Occipital lobe (tissue), 2 donors: ENCODE results near the gene MTREX. TPM values are rescaled to one million over a fixed set of nuclear protein-coding genes. Genes with fewer than 3 reads are reported as not detected.

Experiments
- DNase-seq: peaks from one replicate; lab custom pipeline; 2025; lab: John Stamatoyannopoulos, UW
- total RNA-seq: library from RNA; depleted of rRNA; stranded (reverse); fragments of >200 nt; gene quantifications from one replicate; pipeline ENCODE4 v1.2.3, GENCODE V29; 2014

Gene MTREX
- total RNA-seq, 1 donor from 2014 or later: 118 TPM

GRCh38 chr5:55427157-55427556, 119.4 kb downstream of the MTREX start:
- no peak for DNase-seq

GRCh38 chr5:55429221-55429612, 121.4 kb downstream of the MTREX start:
- no peak for DNase-seq

GRCh38 chr5:55429613-55430253, 121.9 kb downstream of the MTREX start:
- no peak for DNase-seq

- no peak for DNase-seq
Measured at GRCh38 chr5:55432549-55432948, 124.8 kb downstream of the MTREX start.

GRCh38 chr5:55437452-55437851, 129.7 kb downstream of the MTREX start:
- DNase-seq: no peak

- DNase-seq: no peak
Measured at GRCh38 chr5:55437859-55438206, 130.0 kb downstream of the MTREX start.

GRCh38 chr5:55438998-55439397, 131.2 kb downstream of the MTREX start:
- DNase-seq: peak; percentile 21

- DNase-seq: no peak
Measured at GRCh38 chr5:55440188-55440646, 132.4 kb downstream of the MTREX start.

GRCh38 chr5:55441107-55441771, 133.4 kb downstream of the MTREX start:
- no peak for DNase-seq

- no peak for DNase-seq
Measured at GRCh38 chr5:55441954-55442353, 134.2 kb downstream of the MTREX start.

GRCh38 chr5:55445791-55446190, 138.0 kb downstream of the MTREX start:
- no peak for DNase-seq

GRCh38 chr5:55446640-55447351, 139.0 kb downstream of the MTREX start:
- no peak for DNase-seq

- no peak for DNase-seq
Measured at GRCh38 chr5:55450050-55450765, 142.4 kb downstream of the MTREX start.

- DNase-seq: no peak
Measured at GRCh38 chr5:55451976-55452375, 144.2 kb downstream of the MTREX start.

GRCh38 chr5:55453211-55453610, 145.4 kb downstream of the MTREX start:
- DNase-seq: no peak

GRCh38 chr5:55454282-55454681, 146.5 kb downstream of the MTREX start:
- no peak for DNase-seq

GRCh38 chr5:55456216-55456895, 148.6 kb downstream of the MTREX start:
- no peak for DNase-seq

GRCh38 chr5:55459572-55459971, 151.8 kb downstream of the MTREX start:
- DNase-seq: no peak

GRCh38 chr5:55463613-55464012, 155.8 kb downstream of the MTREX start:
- no peak for DNase-seq

GRCh38 chr5:55467862-55468551, 160.2 kb downstream of the MTREX start:
- no peak for DNase-seq

GRCh38 chr5:55469839-55470238, 162.1 kb downstream of the MTREX start:
- DNase-seq: no peak
